ENCODE data around the gene GLT1D1.

The GLT1D1 gene

DNA sequence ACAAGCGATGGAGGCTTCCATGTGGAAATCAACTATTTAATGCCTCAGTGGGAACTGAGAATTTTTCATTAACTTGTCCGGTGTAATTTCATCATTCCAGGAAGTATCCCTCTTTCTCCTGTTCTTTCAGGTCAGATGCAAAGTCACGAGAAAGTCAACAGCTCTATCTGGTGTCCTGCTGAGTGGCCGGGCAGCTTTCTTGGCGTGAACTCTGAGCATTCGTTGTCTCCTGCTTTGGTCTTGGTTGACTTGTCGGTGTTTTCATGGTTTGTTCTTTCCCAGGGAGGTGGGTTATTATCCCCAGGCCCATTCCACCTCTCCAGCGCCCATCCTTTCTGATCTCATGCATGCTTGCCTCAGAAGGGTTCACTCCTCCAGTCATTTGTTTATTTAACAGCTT, 149.1 kb downstream of the GLT1D1 start:
- DNase-seq (ENCODE audit: low spot score), result no peak

DNA sequence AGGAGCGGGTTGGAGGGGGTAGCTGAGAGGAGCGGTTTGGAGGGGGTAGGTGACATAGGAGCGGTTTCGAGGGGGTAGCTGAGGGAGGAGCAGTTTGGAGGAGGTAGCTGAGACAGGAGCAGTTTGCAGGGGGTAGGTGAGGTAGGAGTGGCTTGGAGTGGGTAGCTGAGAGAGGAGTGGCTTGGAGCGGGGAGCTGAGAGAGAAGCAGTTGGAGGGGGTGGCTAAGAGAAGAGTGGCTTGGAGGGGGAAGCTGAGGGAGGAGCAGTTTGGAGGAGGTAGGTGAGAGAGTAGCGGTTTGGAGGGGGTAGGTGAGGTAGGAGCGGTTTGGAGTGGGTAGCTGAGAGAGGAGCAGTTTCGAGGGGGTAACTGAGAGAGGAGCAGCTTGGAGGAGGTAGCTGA, 152.1 kb downstream of the GLT1D1 start:
- DNase-seq (ENCODE audit: low spot score), result no peak

DNA sequence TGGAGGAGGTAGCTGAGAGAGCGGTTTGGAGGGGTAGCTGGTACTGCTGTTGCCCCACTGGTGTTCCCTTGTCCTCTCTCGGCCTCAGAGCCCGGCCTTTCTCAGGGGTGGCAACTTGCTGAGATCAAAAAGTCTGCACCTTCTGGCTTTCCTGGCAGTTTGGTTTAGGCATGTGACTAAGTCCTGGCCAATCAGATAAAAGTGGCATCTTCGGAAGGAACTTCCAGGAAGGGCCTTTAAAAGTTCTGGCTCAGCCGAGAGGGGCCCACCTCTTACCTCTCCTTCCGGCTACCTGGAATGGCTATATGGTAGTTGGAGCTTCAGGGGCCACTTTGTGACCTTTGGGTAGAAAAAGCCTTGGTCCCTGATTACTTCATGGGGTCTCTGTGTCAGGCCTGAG, 152.6 kb downstream of the GLT1D1 start:
- DNase-seq (ENCODE audit: low spot score), result no peak

DNA sequence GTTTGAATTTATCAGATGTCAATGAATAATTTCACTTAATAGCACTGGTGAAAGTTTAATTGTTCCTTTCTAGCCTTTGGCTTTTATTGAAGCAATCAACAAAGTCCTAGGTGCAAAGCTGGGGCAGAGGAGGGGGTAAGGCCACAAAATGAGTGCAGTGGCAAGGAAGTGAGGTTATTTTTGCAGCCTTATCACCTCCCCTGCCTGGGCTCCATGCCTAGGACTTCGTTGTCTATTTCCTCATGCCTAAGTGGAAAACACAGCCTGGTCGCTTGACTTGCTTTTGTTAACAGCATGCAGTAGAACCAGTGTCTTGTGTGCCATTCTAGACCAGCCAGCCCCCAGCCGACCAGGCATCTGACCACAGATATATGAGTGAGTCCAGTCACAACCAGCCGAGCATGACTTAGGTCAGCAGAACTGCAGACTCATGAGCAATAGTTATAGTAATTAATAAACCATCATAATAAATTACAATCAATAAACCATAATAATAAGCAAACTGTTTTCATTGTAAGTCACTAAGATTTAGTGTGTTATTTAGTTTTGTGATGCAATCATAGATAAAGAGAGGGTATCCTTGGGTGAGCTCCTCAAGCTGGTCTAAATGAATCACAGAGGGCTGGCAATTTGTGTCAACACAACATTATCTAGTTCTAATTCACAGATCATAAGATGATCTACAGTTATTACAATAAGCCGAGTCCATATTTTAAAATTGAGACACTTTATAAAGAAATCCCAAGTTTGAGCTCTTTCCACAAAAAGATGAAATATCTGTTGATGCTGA, 156.8 kb downstream of the GLT1D1 start:
- DNase-seq (ENCODE audit: low spot score), result peak; percentile 14

DNA sequence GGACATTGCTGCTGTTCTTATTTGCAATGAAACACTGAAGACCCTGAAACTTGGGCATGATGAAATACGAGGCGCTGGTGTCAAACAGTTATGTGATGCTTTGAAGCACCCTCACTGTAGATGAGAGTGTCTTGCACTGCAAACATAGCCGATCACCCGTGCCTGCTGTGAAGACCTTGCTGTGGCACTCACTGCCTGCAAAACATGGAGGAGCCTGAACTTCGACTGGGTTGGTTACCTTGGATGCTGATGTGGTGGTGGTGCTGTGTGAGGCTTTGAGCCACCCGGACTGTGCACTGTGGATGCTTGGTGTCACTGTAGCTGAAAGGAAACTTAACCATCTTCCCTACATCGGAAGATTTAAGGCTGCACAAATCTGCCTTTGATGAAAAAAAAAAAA, 162.9 kb downstream of the GLT1D1 start:
- no peak for DNase-seq (ENCODE audit: low spot score)

DNA sequence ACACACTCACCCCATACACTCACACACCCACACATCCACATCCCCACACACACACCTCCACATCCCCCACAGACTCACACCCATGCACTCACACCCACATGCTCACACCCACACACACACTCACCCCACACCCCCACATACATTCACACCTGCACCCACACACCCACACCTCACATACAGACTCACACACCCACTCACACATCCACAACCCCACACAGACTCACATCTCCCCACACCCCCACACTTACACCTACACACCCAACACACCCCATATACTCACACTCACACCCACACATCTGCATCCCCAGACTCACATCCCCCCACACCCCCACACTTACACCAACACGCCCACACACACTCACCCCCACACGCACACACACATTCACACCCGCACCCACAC, 171.8 kb downstream of the GLT1D1 start:
- no peak for DNase-seq (ENCODE audit: low spot score)

DNA sequence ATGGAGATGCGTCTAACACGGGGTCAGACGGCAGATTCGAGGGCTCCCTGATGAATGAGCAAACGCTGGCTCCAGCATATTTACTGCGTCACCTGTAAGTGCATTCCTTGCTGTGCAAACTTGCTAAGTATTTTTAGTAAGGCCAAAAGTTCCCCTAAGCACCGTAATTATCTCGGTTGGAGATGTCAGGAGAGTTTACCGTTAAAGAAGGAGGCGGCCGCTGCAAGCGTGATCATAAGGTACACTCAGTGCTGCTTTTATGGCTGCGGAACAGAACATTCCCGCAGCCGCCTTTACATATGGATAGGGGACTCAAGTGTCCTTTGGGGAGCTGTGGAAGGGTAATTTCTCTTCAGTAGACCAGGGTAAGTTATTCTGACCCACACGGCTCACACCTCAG, 175.6 kb downstream of the GLT1D1 start:
- DNase-seq (ENCODE audit: low spot score), result no peak
